H4 (cell line): ENCODE data around the gene NT5C2. TPM values are rescaled to one million over a fixed set of nuclear protein-coding genes. Genes with fewer than 3 reads are reported as not detected.
A peak's percentile ranks its signal among the peaks of the same experiment; 100 is the strongest.
"Not testable (repeated sequence)": the region's sequence is repeated elsewhere in the genome, so short reads cannot be mapped to it uniquely, and the experiment has no call there.

ENCODE experiments used
- DNase-seq: peaks from one replicate; pipeline ENCODE4 v3.0.0-alpha.2; 2015; ENCODE audit warnings: low spot score
- total RNA-seq: library from RNA; depleted of rRNA; stranded (reverse); fragments of >200 nt; shearing (Covaris generic); gene quantifications from 2 replicates; pipeline ENCODE4 v1.2.3, GENCODE V29; 2014; rRNA removed

Gene NT5C2
- total RNA-seq, result 27.3 and 31.6 TPM in 2 replicates

DNA sequence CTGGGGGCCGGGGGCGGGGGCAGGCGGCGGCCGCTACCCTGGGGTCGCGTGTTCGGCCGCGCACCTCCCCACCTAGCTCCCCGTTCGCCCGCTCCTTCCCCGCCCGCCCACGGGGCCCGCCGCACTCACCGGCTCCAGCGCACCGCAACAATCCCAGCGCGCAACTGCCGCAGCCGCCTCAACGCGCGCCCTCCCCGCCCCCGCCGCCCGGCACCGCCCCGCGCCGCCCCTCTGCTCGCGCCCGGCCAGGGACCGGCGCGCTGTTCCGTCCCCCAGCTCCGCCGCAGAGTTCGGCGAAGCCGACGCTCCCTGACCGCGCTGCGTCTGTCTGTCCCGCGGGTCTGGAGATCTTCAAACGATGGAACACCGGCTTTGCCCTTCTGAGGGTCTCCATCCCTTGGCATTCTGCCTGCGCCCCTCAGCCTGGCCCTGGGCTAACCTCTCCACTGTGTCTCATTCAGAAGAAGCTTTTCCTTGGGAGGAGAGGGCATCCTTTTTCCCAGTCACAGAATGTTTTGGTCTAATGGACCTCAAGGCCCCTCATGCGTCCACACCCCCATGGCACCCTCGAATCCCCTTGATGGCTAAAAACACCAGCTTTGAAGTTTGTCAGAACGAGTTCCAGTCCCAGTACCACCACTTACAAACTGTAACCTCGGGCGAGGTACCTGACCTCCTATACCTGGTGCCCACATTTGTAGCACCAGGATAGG lies at the start of gene NT5C2:
Gene NT5C2 (minus strand): TSS at position 166 of the 713 bp plus-strand sequence. CDS start 18,314 bp downstream, outside the sequence.
- DNase-seq, result peak; percentile 57

DNA sequence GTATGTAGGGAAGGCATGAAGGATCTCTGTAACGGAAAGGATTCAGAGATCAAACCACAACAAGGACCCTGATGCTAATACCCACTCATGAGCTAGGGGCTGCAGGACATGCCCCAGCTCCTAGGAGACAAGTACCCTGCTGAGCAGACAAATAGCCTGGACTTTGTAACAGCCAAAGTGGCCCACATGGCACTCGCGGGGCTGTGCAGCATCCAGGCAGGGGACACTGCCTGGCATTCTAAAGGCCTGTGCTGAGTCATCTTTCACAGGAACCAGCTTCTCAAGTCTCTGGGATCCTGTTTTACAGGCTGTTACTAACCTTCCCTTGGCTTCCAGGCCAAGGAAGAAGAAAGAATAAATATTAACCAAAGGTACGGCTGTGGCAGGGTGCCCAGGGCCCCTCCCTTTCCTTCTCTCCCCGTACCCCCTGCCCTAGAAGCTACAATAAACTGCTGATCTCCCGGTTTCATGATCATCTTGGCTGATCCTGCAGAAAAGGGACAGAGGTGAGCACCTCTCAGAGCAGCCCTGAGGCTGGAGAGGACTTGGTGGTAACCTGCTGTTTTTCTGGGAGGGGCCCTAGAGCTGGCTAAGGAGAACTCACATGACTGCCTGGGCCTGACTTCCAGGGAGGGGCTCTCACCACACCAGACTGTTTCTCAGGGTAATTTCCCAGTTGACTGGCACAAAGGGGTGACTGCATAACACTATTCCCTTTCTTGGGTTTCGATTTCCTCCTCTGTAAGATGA lies 48.4 kb upstream of the NT5C2 start:
- peak; percentile 78 for DNase-seq

DNA sequence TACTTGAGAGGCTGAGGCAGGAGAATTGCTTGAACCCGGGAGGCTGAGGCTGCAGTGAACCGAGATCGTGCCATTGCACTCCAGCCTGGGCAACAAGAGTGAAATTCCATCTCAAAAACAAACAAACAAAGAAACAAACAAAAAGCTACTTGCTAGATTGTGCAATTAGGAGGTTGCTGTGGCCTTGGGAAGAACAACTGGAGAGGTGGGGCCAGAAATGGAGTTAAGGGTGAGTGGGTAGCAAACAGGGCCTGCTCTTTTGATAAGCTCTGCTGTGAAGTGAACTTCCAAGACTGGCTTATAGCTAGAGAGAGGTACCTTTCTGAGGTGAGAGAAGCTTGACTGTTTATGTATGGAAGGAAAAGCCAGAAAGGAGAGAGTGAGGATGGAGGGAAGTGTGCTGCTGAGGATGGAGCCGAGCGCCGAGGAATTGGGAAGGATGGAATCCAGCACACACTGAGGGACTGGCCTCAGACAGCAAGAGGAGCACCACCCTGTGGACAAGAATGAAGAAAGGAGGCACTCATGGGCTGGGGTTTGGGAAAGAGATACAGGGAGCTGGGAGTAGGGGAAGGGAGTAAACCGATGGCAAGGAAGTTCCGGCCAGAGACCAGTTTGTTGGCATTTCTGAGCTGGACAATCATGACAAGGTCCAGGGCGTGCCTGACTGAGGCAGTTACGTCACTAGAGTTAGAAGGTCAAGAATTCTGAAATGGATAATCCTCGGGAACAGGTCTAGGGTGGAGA lies 45.6 kb upstream of the NT5C2 start:
- DNase-seq, result peak; percentile 39

DNA sequence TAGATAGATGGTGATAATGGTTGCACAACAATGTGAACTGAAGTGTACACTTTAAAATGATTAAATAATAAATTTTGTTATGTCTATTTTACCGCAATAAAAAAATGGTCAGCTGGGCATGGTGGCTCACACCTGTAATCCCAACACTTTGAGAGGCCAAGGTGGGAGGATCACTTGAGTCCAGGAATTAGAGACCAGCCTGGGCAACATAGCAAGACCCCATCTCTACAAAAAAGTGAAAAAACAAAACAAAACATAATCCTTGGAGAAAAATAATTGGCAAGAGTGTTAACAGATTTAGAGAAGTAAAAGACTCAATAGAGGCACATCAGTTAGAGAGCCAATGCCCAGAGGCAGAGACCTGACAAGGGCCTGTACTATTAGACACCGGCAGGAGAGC lies 42.7 kb upstream of the NT5C2 start:
- no peak for DNase-seq

DNA sequence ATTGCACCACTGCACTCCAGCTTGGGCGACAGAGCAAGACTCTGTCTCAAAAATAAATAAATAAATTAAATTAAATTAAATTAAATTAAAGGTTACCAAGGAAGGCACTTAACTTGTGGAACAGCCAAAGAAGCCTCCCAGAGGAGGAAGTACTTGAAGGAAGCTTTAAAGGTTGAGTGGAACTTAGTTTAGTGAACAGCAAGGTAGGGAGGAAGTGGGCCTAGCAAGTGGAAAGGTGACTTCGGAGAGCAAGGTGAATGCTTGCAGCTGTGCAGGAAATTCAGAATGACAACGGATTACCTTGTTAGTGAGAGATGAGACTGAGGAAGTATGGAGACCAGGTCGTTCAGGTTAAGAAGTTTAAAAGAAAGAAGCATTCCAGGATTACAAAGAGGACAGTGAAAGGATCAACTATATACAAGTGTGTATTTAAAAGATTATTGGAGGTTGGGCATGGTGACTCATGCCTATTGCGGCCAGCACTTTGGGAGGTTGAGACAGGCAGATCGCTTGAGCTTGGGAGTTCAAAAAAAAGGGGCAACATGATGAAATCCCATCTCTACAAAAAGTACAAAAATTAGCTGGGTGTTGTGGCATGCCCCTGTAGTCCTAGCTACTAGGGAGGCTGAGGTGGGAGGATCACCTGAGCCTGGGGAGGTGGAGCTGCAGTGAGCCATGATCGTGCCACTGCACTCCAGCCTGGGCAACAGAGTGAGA lies 39.9 kb upstream of the NT5C2 start:
- peak; percentile 23 for DNase-seq

DNA sequence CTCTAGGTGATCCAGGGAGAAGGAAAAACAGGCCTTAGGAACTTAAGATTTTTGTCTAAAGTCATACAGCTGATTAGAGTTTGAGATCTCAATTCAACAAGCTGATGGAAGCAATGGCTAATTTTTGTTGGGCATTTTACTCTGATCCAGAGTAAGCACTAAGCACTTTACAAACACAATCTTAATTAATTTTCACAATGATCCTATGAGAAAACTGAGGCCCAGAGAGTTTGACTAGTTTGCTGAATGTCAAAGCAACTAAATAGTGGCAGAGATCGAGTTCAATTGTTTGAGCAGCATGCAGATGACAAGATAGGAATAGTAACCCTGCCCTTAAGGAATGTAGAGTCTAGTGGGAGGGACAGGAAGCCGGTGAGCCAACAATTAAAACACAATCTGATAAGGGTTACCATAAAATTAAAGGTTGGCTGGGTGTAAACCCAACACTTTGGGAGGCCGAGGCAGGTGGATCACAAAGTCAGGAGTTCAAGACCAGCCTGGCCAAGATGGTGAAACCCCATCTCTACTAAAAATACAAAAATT lies 39.1 kb upstream of the NT5C2 start:
- no peak for DNase-seq

DNA sequence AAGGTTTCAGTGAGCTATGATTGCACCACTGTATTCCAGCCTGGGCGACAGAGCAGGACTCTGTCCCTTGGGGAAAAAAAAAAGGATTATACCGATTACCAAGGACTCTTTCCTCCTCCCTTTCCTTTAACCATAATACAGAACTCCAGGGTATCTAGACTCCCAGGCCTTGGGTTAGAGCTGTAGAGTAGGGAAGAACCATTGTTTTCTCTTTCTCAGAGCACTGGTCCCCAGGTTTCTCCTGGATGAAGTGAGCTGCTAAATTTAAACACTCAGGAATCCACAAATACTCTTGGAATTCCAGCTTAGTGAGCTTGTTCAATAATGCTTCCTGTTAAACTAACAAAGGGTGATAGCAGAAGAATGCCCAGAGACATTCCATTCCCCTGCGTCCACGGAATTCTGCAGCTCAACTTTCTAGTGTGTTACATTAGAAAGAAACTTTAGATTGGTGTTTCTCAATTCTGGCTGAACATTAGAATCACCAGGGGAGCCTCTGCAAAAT lies 38.0 kb upstream of the NT5C2 start:
- DNase-seq, result peak; percentile 90

DNA sequence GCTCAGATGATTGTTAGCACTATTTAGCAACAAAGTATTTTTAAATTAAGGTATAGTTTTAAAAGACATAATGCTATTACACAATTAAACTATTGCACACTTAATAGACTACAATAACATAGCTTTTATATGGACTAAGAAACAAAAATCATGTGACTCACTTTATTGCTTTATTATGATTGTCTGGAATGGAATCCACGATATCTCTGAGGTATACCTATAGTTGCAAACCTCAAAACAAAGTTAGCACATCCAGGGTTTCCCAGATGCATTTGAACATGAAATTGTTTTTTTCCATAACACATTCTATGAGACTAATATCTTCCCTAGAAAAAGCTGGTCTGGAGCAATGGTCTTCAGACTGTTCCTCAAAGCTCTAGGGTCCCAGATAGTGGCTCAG lies 34.3 kb upstream of the NT5C2 start:
- DNase-seq, result no peak

DNA sequence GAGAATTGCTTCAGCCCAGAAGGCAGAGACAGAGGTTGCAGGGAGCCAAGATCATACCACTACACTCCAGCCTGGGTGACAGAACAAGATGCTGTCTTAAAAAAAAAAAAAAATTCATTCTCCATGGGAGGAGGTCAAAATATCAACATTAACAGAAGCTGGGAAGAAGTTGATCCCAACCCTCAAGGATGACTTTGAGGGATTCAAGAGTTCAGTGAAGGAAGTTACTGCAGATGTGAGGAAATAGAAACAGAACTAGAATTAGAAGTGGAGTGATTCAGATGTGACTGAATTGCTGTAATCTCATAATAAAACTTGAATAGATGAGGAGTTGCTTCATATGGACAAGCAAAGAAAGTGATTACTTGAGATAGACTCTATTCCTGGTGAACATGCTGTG lies 32.9 kb upstream of the NT5C2 start:
- no peak for DNase-seq

DNA sequence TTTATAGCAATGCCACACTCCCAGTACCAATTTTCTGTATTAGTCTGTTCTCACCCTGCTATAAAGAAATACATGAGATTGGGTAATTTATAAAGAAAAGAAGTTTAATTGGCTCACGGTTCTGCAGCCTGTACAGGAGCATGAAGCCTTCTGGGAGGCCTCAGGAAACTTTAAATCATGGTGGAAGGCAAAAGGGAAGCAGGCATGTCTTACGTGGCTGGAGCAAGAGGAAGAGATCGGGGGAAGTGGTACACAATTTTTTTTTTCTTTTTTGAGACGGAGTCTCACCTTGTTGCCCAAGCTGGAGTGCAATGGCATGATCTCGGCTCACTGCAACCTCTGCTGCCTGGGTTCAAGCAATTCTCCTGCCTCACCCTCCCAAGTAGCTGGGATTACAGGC lies 31.6 kb upstream of the NT5C2 start:
- not testable (repeated sequence) for DNase-seq

DNA sequence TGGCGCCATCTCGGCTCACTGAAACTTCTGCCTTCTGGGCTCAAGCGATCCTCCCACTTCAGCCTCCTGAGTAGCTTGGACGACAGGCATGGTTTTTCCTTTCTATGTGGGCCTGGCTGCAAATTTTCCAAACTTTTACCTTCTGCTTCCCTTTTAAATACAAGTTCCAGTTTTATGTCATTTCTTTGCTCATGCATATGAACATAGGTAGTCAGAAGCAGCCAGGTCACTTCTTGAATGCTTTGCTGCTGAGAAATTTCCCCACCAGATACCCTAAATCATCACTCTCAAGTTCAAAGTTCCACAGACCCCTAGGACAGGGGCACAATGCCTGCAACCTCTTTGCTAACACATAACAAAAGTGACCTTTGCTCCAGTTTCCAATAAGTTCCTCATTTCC lies 31.1 kb upstream of the NT5C2 start:
- no peak for DNase-seq

DNA sequence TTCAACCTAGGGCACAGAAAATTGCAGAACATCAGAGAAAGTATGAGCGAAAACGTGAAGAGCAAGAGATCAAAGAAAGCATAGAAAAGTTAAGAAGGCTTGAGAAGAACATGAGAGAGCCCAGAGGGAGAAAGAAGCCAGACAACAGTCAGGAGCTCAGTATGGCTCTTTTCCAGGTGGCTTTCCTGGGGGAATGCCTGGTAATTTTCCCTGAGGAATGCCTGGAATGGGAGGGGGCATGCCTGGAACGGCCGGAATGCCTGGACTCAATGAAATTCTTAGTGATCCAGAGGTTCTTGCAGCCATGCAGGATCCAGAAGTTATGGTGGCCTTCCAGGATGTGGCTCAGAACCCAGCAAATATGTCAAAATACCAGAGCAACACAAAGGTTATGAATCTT lies 23.3 kb upstream of the NT5C2 start:
- DNase-seq, result not testable (repeated sequence)

DNA sequence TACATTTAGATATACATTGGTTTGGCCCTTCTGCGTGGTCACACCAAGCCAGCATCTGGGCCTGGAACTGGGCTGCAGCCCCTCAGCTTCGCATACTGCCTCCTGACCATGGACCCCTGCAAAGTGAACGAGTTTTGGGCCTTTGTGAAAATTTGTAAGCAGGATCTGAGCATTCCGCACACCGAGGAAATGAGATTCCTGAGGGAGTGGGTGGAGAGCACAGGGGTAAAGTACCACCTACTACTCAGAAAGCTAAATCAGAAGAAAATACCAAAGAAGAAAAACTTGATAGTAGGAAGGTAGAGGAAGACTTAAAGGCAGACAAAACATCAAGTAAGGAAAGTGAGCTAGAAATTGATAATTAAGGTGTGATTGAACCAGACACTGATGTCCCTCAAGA lies 22.5 kb upstream of the NT5C2 start:
- no peak for DNase-seq

DNA sequence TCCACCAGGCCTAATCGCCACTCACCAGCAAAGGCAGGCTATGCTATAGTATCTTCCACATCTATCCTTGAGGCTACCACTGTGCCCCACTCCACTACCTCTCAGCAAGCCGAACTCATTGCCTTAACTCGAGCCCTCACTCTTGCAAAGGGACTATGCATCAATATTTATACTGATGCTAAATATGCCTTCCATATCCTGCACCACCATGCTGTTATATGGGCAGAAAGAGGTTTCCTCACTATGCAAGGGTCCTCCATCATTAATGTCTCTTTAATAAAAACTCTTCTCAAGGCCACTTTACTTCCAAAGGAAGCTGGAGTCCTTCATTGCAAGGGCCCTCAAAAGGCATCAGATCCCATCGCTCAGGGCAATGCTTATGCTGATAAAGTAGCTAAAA lies 17.2 kb upstream of the NT5C2 start:
- not testable (repeated sequence) for DNase-seq

DNA sequence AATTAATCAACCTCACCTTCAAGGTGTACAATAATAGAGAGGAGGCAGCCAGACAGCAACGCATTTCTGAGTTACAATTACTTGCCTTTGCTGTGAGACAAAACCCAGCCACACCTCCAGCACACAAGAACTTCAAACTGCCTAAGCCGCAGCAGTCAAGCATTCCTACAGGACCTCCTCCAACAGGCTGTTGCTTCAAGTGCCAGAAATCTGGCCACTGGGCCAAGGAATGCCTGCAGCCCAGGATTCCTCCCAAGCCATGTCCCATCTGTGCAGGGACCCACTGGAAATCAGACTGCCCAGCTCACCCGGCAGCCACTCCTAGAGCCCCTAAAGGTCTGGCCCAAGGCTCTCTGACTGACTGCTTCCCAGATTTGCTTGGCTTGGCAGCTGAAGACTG lies 14.6 kb upstream of the NT5C2 start:
- not testable (repeated sequence) for DNase-seq

DNA sequence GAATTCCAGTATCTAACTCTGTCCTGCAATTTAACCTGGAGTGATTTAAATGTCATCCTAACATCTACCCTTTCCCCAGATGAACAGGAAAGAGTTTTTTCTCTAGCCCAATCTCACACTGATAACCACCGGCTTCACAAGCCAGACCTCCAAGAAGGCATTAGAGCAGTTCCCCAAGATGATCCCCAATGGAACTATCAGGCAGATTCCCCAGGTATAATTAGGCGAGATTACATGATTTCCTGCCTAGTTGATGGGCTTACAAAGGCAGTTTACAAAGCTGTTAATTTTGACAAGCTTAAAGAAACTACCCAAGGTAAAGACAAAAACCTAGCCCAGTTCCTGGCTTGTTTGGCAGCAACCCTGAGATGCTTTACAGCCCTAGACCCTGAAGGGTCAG lies 14.1 kb upstream of the NT5C2 start:
- no peak for DNase-seq

DNA sequence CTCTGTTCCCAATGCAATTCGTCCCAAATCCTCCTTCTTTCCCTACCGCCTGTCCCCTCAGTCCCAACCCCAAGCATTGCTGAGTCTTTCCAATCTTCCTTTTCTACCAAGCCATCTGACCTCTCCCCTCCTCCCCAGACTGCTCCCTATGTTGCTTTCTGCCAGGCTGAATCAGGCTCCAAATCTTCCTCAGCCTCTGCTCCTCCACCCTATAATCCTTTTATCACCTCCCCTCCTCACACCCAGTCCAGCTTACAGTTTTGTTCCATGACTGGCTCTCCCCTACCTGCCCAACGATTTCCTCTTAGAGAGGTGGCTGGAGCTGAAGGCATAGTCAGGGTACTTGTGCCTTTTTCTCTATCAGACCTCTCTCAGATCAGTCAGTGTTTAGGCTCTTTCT lies 13.6 kb upstream of the NT5C2 start:
- not testable (repeated sequence) for DNase-seq

DNA sequence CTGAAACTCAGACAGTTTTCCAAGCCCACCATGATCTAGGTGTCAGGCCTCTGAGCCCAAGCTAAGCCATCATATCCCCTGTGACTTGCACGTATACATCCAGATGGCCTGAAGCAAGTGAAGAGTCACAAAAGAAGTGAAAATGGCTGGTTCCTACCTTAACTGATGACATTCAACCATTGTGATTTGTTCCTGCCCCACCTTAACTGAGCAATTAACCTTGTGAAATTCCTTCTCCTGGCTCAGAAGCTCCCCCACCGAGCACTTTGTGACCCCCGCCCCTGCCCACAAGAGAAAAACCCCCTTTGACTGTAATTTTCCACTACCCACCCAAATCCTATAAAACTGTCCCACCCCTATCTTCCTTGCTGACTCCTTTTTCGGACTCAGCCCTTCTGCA lies 12.3 kb upstream of the NT5C2 start:
- DNase-seq, result not testable (repeated sequence)

DNA sequence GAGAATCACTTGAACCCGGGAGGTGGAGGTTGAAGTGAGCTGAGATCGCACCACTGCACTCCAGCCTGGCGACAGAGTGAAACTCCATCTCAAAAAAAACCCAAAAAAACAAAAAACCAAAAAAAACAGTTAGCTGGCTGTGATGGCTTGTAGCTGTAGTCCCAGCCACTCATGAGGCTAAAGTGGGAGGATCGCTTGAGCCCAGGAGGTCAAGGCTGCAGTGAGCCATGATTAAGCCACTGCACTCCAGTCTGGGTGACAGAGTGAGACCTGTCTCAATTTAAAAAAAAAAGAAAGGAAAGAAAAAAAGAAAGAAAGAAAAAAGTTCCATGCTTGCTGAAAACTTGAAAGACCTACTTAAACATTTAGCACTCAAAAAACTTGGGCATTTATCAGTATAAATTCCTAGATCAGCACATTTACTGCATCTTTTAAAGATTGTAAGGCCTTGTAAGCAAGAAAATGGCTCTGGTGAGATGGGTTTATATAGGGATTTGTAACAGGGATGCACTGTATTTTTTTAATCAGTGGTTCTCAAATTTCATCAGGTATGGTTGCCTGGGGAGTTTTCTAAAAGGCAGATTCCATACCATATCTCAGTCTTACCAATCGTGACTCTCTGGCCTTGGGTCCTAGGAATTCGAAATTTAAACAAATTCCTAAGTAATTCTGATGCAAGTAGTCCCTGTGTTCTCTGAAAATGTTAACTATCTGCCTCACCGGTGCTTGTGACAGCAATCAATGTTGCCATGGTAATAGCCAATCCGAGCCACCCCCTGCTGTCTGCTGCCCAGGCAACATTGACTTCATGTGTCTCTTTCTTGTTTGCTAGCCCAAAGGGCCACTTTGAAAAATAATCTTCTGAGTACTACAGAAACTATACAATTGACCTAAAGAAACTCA lies 11.5 kb upstream of the NT5C2 start:
- no peak for DNase-seq

DNA sequence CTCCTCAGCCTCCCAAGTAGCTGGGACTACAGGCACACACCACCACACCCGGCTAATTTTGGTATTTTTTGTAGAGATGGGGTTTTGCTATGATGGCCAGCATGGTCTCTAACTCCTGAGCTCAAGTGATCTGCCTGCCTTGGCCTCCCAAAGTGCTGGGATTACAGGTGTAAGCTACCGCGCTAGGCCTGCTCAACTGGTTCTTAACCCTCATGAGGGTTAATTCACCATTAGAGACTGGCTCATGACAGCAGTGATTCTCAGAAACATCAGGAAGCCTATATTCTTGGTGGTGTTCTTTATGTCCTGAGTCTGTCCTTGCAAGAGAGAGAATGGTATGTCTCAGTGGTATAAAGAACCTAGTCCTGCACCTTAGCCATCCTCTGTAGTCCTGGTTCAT lies 10.4 kb upstream of the NT5C2 start:
- DNase-seq, result no peak
